HepG2 (cell line): ENCODE measurements around the gene TMEM107. TPM values are rescaled to one million over a fixed set of nuclear protein-coding genes. Genes with fewer than 3 reads are reported as not detected.

Source experiments
- CHD4 ChIP-seq: fragments of 200-600 bp; sonication (generic); IDR thresholded peaks from 2 replicates; pipeline ENCODE4 v1.7.0; 2017; ENCODE audit warnings: mild to moderate bottlenecking, low read length, borderline replicate concordance
- MAF1 ChIP-seq: sonication (generic); formaldehyde crosslinking; IDR thresholded peaks from 2 replicates; pipeline ENCODE4 v1.5.0; 2020; ENCODE audit warnings: missing genetic modification reagents, borderline replicate concordance
- MYNN ChIP-seq: sonication (generic); formaldehyde crosslinking; IDR thresholded peaks from 2 replicates; pipeline ENCODE4 v1.4.0; 2020; ENCODE audit warnings: mild to moderate bottlenecking, low read depth, missing genetic modification reagents
- MZF1 ChIP-seq: sonication (generic); formaldehyde crosslinking; IDR thresholded peaks from 2 replicates; pipeline ENCODE4 v1.8.1; 2023; ENCODE audit warnings: mild to moderate bottlenecking, missing genetic modification reagents, borderline replicate concordance
- RBM22 ChIP-seq: fragments of 200-400 bp; formaldehyde crosslinking; optimal IDR thresholded peaks from 2 replicates; pipeline ENCODE3; 2017; ENCODE audit warnings: mild to moderate bottlenecking, low read length, moderate library complexity
- WIZ ChIP-seq: sonication (generic); formaldehyde crosslinking; IDR thresholded peaks from 2 replicates; pipeline ENCODE4 v1.5.1; 2020; ENCODE audit warnings: mild to moderate bottlenecking, missing genetic modification reagents
- ZNF124 ChIP-seq: sonication (generic); formaldehyde crosslinking; IDR thresholded peaks from 2 replicates; pipeline ENCODE4 v1.4.0; 2020; ENCODE audit warnings: missing genetic modification reagents
- ZNF282 ChIP-seq: fragments of 450-650 bp; IDR thresholded peaks from 2 replicates; pipeline ENCODE4 v1.6.1; 2018; ENCODE audit not compliant: partially characterized antibody
- ZNF326 ChIP-seq: sonication (generic); formaldehyde crosslinking; IDR thresholded peaks from 2 replicates; pipeline ENCODE4 v1.4.0; 2020; ENCODE audit warnings: missing genetic modification reagents, borderline replicate concordance
- ZNF331 ChIP-seq: sonication (generic); formaldehyde crosslinking; IDR thresholded peaks from 2 replicates; pipeline ENCODE4 v1.4.0; 2020; ENCODE audit warnings: missing genetic modification reagents
- ZNF7 ChIP-seq: IDR thresholded peaks from 2 replicates; pipeline ENCODE4 v1.6.1; 2016; ENCODE audit warnings: missing biosample characterization, missing genetic modification reagents
- ZSCAN22 ChIP-seq: sonication (generic); formaldehyde crosslinking; IDR thresholded peaks from 2 replicates; pipeline ENCODE4 v1.4.0; 2020; ENCODE audit warnings: mild to moderate bottlenecking, missing genetic modification reagents
- polyA plus RNA-seq, 8 experiments: library from polyadenylated mRNA; depleted of rRNA in 3 of 8; stranded (reverse) in 7 of 8; unstranded in 1 of 8; fragments of >200 nt; fragmentation: Illumina TruSeq in 4 of 8; extraction: Trizol in 4 of 8; gene quantifications; 2 replicates each; pipeline versions ENCODE4 v1.2.1 to v1.2.3, GENCODE V29; 2011 to 2016; ENCODE audit warnings: low read depth in 4 of 8, missing spikeins in 1 of 8, mixed read lengths in 1 of 8; ENCODE audit not compliant: insufficient read depth in 1 of 8
- total RNA-seq, 5 experiments: library from RNA; depleted of rRNA; stranded (reverse); fragments of >200 nt; fragmentation: Illumina TruSeq; extraction: Trizol; gene quantifications; 2 replicates each; pipeline ENCODE4 v1.2.3, GENCODE V29; 2016; ENCODE audit warnings: low read depth in 1 of 5
- TF ChIP-seq, protein P1 (sequence below): IDR thresholded peaks from 2 replicates; pipeline ENCODE4 v1.4.0; 2020; ENCODE audit warnings: mild to moderate bottlenecking, missing genetic modification reagents
- TF ChIP-seq, protein P2 (sequence below): sonication (generic); formaldehyde crosslinking; IDR thresholded peaks from 2 replicates; pipeline ENCODE4 v1.4.0; 2020; ENCODE audit warnings: missing genetic modification reagents

TMEM107 gene
- total and polyA plus RNA-seq, 2 of the 13 experiments (the other 11 are each of a cell fraction or from before 2014, with no cell fraction given), result 7.2 to 15.3 TPM

DNA sequence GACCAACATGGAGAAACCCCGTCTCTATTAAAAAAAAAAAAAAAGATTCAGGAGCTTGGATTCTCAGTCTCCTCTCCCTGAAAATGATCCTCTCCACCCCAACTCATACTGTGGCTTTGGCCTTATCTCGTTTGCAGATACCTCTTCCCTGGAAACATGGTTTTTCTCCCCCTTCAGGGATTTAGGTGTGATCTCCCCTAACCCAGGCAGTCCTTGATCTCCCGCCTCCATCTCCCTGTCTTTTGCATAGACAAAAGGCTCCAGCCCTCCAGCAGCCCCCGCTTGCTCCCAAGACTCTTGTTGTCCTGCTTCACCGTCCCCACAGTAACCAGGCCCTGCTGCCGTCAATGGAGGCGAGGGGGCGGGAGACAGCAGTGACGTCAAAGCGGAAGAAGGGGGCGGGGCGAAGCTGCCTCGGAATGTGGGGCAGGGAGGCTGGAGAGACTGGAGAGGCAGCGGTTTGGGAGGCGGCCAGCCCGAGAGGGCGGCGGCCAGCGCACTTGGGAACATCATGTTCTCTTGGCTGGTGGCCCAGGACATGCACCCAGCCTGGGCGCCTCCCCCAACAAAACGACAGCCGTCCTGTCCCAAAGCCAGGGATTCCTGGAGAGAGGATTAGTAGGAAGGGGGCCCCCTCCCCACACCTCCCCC, 22.1 kb downstream of the TMEM107 start (continued):
- no peak for TF ChIP-seq WIZ
- TF ChIP-seq RBM22, result no peak
- peak; percentile 76; the same call in 1 of the 2 replicates for TF ChIP-seq CHD4
- TF ChIP-seq, protein P1, sequence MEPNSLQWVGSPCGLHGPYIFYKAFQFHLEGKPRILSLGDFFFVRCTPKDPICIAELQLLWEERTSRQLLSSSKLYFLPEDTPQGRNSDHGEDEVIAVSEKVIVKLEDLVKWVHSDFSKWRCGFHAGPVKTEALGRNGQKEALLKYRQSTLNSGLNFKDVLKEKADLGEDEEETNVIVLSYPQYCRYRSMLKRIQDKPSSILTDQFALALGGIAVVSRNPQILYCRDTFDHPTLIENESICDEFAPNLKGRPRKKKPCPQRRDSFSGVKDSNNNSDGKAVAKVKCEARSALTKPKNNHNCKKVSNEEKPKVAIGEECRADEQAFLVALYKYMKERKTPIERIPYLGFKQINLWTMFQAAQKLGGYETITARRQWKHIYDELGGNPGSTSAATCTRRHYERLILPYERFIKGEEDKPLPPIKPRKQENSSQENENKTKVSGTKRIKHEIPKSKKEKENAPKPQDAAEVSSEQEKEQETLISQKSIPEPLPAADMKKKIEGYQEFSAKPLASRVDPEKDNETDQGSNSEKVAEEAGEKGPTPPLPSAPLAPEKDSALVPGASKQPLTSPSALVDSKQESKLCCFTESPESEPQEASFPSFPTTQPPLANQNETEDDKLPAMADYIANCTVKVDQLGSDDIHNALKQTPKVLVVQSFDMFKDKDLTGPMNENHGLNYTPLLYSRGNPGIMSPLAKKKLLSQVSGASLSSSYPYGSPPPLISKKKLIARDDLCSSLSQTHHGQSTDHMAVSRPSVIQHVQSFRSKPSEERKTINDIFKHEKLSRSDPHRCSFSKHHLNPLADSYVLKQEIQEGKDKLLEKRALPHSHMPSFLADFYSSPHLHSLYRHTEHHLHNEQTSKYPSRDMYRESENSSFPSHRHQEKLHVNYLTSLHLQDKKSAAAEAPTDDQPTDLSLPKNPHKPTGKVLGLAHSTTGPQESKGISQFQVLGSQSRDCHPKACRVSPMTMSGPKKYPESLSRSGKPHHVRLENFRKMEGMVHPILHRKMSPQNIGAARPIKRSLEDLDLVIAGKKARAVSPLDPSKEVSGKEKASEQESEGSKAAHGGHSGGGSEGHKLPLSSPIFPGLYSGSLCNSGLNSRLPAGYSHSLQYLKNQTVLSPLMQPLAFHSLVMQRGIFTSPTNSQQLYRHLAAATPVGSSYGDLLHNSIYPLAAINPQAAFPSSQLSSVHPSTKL (CRISPR knock-in tag), result no peak
- TF ChIP-seq, protein P2, sequence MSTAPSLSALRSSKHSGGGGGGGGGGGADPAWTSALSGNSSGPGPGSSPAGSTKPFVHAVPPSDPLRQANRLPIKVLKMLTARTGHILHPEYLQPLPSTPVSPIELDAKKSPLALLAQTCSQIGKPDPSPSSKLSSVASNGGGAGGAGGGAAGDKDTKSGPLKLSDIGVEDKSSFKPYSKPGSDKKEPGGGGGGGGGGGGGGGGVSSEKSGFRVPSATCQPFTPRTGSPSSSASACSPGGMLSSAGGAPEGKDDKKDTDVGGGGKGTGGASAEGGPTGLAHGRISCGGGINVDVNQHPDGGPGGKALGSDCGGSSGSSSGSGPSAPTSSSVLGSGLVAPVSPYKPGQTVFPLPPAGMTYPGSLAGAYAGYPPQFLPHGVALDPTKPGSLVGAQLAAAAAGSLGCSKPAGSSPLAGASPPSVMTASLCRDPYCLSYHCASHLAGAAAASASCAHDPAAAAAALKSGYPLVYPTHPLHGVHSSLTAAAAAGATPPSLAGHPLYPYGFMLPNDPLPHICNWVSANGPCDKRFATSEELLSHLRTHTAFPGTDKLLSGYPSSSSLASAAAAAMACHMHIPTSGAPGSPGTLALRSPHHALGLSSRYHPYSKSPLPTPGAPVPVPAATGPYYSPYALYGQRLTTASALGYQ (CRISPR knock-in tag), result no peak; the same call in 1 of the 2 replicates
- no peak for TF ChIP-seq ZSCAN22 (CRISPR knock-in tag)
- no peak for TF ChIP-seq ZNF124 (CRISPR knock-in tag)
- no peak for TF ChIP-seq MAF1 (CRISPR knock-in tag)
- TF ChIP-seq ZNF331 (CRISPR knock-in tag), result no peak
- no peak for TF ChIP-seq ZNF282
- no peak for TF ChIP-seq MZF1 (CRISPR knock-in tag)
- no peak for TF ChIP-seq ZNF7 (CRISPR knock-in tag)
- no peak for TF ChIP-seq MYNN (CRISPR knock-in tag)
- no peak for TF ChIP-seq ZNF326 (CRISPR knock-in tag)
